Astrocyte (in vitro differentiated cells and primary cell): Measurements from ENCODE around the gene ADAMTSL5. TPM values are rescaled to one million over a fixed set of nuclear protein-coding genes. Genes with fewer than 3 reads are reported as not detected.

Experiments
- DNase-seq: peaks from one replicate; pipeline ENCODE4 v3.0.0-alpha.2; 2010; ENCODE audit warnings: low read depth
- FAIRE-seq: peaks from 2 replicates; lab custom pipeline; 2011; peaks lifted over from hg19 to GRCh38; lab: Jason Lieb, UNC
- H2AFZ ChIP-seq: 2 replicates; pipeline ENCODE4 v1.6.0; 2012; ENCODE audit warnings: low read depth, low read length, inconsistent platforms
- H3K27ac ChIP-seq: 2 replicates; pipeline ENCODE4 v1.5.1; 2011; ENCODE audit warnings: low read depth, low read length, inconsistent platforms
- H3K27me3 ChIP-seq: 2 replicates; pipeline ENCODE4 v1.6.0; 2011; ENCODE audit warnings: low read length, inconsistent platforms; ENCODE audit not compliant: insufficient read depth
- H3K36me3 ChIP-seq: 2 replicates; pipeline ENCODE4 v1.5.1; 2011; ENCODE audit warnings: low read length, inconsistent platforms; ENCODE audit not compliant: insufficient read depth
- H3K4me1 ChIP-seq: 2 replicates; pipeline ENCODE4 v1.5.1; 2011; ENCODE audit warnings: low read length, inconsistent platforms; ENCODE audit not compliant: insufficient read depth
- H3K4me2 ChIP-seq: 2 replicates; pipeline ENCODE4 v1.6.0; 2012; ENCODE audit warnings: low read length, inconsistent platforms
- H3K4me3 ChIP-seq: 2 replicates; pipeline ENCODE4 v1.5.1; 2011; ENCODE audit warnings: low read depth, mild to moderate bottlenecking, low read length, inconsistent platforms; ENCODE audit not compliant: insufficient read depth
- H3K79me2 ChIP-seq: 2 replicates; pipeline ENCODE4 v1.6.0; 2012; ENCODE audit warnings: mild to moderate bottlenecking, low read length, inconsistent platforms; ENCODE audit not compliant: insufficient read depth
- H3K9ac ChIP-seq: 2 replicates; pipeline ENCODE4 v1.6.0; 2012; ENCODE audit warnings: mild to moderate bottlenecking, low read length, inconsistent platforms
- H3K9me3 ChIP-seq: 2 replicates; pipeline ENCODE4 v1.5.1; 2012; ENCODE audit warnings: low read depth, mild to moderate bottlenecking, low read length, inconsistent platforms; ENCODE audit not compliant: insufficient read depth
- H4K20me1 ChIP-seq: 2 replicates; pipeline ENCODE4 v1.6.0; 2012; ENCODE audit warnings: low read length, inconsistent platforms; ENCODE audit not compliant: insufficient read depth
- H3K27ac Mint-ChIP-seq: one replicate; pipeline ENCODE4 v1.8.0; 2021; ENCODE audit warnings: mild to moderate bottlenecking, mixed read lengths; ENCODE audit not compliant: unreplicated experiment
- H3K27me3 Mint-ChIP-seq: one replicate; pipeline ENCODE4 v1.8.0; 2021; ENCODE audit warnings: low read depth, mixed read lengths; ENCODE audit not compliant: unreplicated experiment
- H3K36me3 Mint-ChIP-seq: one replicate; pipeline ENCODE4 v1.8.0; 2021; ENCODE audit warnings: low read depth, mixed read lengths; ENCODE audit not compliant: unreplicated experiment
- H3K4me1 Mint-ChIP-seq: one replicate; pipeline ENCODE4 v1.8.0; 2021; ENCODE audit warnings: low read depth, mixed read lengths; ENCODE audit not compliant: unreplicated experiment
- H3K4me3 Mint-ChIP-seq: one replicate; pipeline ENCODE4 v1.8.0; 2021; ENCODE audit warnings: mild to moderate bottlenecking, moderate library complexity, mixed read lengths; ENCODE audit not compliant: unreplicated experiment
- H3K9me3 Mint-ChIP-seq: one replicate; pipeline ENCODE4 v1.8.0; 2021; ENCODE audit warnings: mild to moderate bottlenecking, mixed read lengths; ENCODE audit not compliant: unreplicated experiment
- CTCF ChIP-seq: IDR thresholded peaks from 2 replicates; pipeline ENCODE4 v1.5.1; 2011; ENCODE audit warnings: low read depth, mild to moderate bottlenecking, inconsistent platforms, low read length, moderate library complexity; ENCODE audit not compliant: insufficient read depth
- EZH2 ChIP-seq: IDR thresholded peaks from 2 replicates; pipeline ENCODE4 v1.6.1; 2012; ENCODE audit warnings: mild to moderate bottlenecking, low read length, inconsistent platforms; ENCODE audit not compliant: insufficient read depth
- total RNA-seq: library from RNA; stranded (reverse); gene quantifications from 2 replicates; pipeline ENCODE4 v1.2.1, GENCODE V29; 2021

ADAMTSL5 gene
- total RNA-seq, 1 donor from 2014 or later = 5.5 TPM

- H3K4me3 ChIP-seq = no peak overlapping the region
- H3K4me1 ChIP-seq = no peaks in the 10 kb centered on the region
- Mint-ChIP-seq H3K36me3 (peaks cover 11% of the 10 kb centered on the region), H3K9me3 (no peaks in the 10 kb centered on the region), H3K27ac (peak overlapping the region; percentile 77), H3K4me1 (no peaks in the 10 kb centered on the region), H3K27me3 (peaks cover 29% of the 10 kb centered on the region), H3K4me3 (no peak overlapping the region)
- H3K4me2 ChIP-seq = no peak overlapping the region
- TF ChIP-seq CTCF = no peak
- no peak for TF ChIP-seq EZH2
- H3K36me3 ChIP-seq = no peaks in the 10 kb centered on the region
- H4K20me1 ChIP-seq = peaks cover 18% of the 10 kb centered on the region
- no peak overlapping the region for H3K27ac ChIP-seq
- H3K27me3 ChIP-seq = peaks cover 24% of the 10 kb centered on the region
- DNase-seq = no peak
- no peak overlapping the region for H2AFZ ChIP-seq
- FAIRE-seq = no peak
- no peaks in the 10 kb centered on the region for H3K9me3 ChIP-seq
- H3K79me2 ChIP-seq = no peaks in the 10 kb centered on the region
- H3K9ac ChIP-seq = no peak overlapping the region
Measured at GRCh38 chr19:1455336-1456120, 57.3 kb downstream of the ADAMTSL5 start.

Other genes starting within 250 kb of the ADAMTSL5 start
- gene CIRBP, start 243.7 kb downstream of the ADAMTSL5 start, total RNA-seq = 184 and 215 TPM in 2 replicates
- 50.5 and 50.8 TPM in 2 replicates for gene FAM174C, start 237.5 kb downstream of the ADAMTSL5 start, total RNA-seq
- gene EFNA2, start 227.1 kb downstream of the ADAMTSL5 start, total RNA-seq = 7.0 and 8.4 TPM in 2 replicates
- 64.0 and 67.3 TPM in 2 replicates for gene NDUFS7, start 129.1 kb downstream of the ADAMTSL5 start, total RNA-seq
- gene GAMT, start 111.5 kb downstream of the ADAMTSL5 start, total RNA-seq = 34.1 and 35.9 TPM in 2 replicates
- gene DAZAP1, start 105.4 kb downstream of the ADAMTSL5 start, total RNA-seq = 94.7 and 108 TPM in 2 replicates
- 973 and 1,045 TPM in 2 replicates for gene RPS15, start 74.6 kb downstream of the ADAMTSL5 start, total RNA-seq
- gene APC2, start 62.9 kb downstream of the ADAMTSL5 start, total RNA-seq = 5.5 and 7.1 TPM in 2 replicates
- 30.2 and 32.4 TPM in 2 replicates for gene C19orf25, start 33.8 kb downstream of the ADAMTSL5 start, total RNA-seq
- 2.7 and 3.9 TPM in 2 replicates for gene PCSK4, start 22.7 kb downstream of the ADAMTSL5 start, total RNA-seq
- 5.7 and 6.6 TPM in 2 replicates for gene REEP6, start 21.8 kb downstream of the ADAMTSL5 start, total RNA-seq
- gene PLK5, start 11.1 kb upstream of the ADAMTSL5 start, total RNA-seq = 0.09 TPM in 1 of 2 replicates, not detected in the other
- 51.8 and 52.1 TPM in 2 replicates for gene MEX3D, start 55.3 kb upstream of the ADAMTSL5 start, total RNA-seq
- gene MBD3, start 79.8 kb upstream of the ADAMTSL5 start, total RNA-seq = 64.0 and 71.9 TPM in 2 replicates
- gene UQCR11, start 92.4 kb upstream of the ADAMTSL5 start, total RNA-seq = 255 and 257 TPM in 2 replicates
- 156 and 173 TPM in 2 replicates for gene TCF3, start 139.6 kb upstream of the ADAMTSL5 start, total RNA-seq
- gene ONECUT3, start 240.5 kb upstream of the ADAMTSL5 start, total RNA-seq = not detected in 2 replicates